Astrocyte (in vitro differentiated cells and primary cell): ENCODE results near the gene MB.

ENCODE experiments used
- CTCF ChIP-seq: IDR thresholded peaks from 2 replicates; pipeline ENCODE4 v1.5.1; 2011; ENCODE audit warnings: low read depth, mild to moderate bottlenecking, inconsistent platforms, low read length, moderate library complexity; ENCODE audit not compliant: insufficient read depth
- EZH2 ChIP-seq: IDR thresholded peaks from 2 replicates; pipeline ENCODE4 v1.6.1; 2012; ENCODE audit warnings: mild to moderate bottlenecking, low read length, inconsistent platforms; ENCODE audit not compliant: insufficient read depth

- TF ChIP-seq CTCF, result no peak
- TF ChIP-seq EZH2, result no peak
Observed at GRCh38 chr22:35610741-35611140, 6.4 kb downstream of the MB start.
